Activated T-cell treated with anti-CD3 and anti-CD28 coated beads for 4 hours (primary cell): ENCODE measurements around the gene PILRB.

ENCODE experiments used
- DNase-seq: peaks from one replicate; pipeline ENCODE4 v3.0.0-alpha.2; 2020

The PILRB gene

GRCh38 chr7:100411101-100411500, 53.2 kb downstream of the PILRB start:
- no peak for DNase-seq

DNA sequence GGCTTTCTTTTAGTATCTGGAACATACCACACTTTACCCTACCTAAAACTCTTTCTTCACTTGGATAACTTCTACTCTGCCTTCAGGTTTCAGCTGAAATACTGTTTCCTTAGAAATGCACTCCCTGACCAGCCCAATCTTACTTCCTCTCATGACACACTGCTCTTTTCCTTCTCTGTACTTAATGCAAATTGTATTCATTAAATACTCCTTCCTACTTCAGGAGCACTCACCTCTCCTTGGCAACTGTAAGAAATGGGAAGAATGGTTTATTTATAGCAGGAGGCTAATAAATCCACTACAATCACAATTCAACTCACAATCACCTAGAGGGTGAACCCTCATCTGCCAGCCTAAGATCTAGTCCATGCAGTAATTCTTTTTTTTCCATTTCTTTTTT, 55.4 kb downstream of the PILRB start:
- no peak for DNase-seq

GRCh38 chr7:100413889-100414288, 56.0 kb downstream of the PILRB start:
- DNase-seq: no peak

- no peak for DNase-seq
Measured at GRCh38 chr7:100415448-100415847, 57.5 kb downstream of the PILRB start.
